Kidney capillary endothelial cell (primary cell): ENCODE data around the gene ZNF74.
"Not testable (repeated sequence)": the region's sequence is repeated elsewhere in the genome, so short reads cannot be mapped to it uniquely, and the experiment has no call there.

ENCODE experiments used
- DNase-seq: peaks from one replicate; pipeline ENCODE4 v3.0.0-alpha.2; 2018; ENCODE audit warnings: low spot score

The ZNF74 gene

GRCh38 chr22:20446383-20446970, 52.5 kb downstream of the ZNF74 start:
- no peak for DNase-seq

- DNase-seq = no peak
These were observed 54.7 kb downstream of the ZNF74 start for GRCh38 chr22:20448630-20449029.

GRCh38 chr22:20449819-20450550, 56.0 kb downstream of the ZNF74 start:
- no peak for DNase-seq

GRCh38 chr22:20450551-20450906, 56.6 kb downstream of the ZNF74 start:
- no peak for DNase-seq

- not testable (repeated sequence) for DNase-seq
These were observed 57.3 kb downstream of the ZNF74 start for GRCh38 chr22:20451129-20451778.

- DNase-seq = no peak
These were observed 58.0 kb downstream of the ZNF74 start for GRCh38 chr22:20451920-20452319.

- DNase-seq = no peak
These were observed 59.3 kb downstream of the ZNF74 start for GRCh38 chr22:20453222-20453621.

GRCh38 chr22:20455709-20456063, 61.7 kb downstream of the ZNF74 start:
- no peak for DNase-seq

GRCh38 chr22:20456064-20456721, 62.2 kb downstream of the ZNF74 start:
- DNase-seq = peak; percentile 71

GRCh38 chr22:20456722-20457076, 62.7 kb downstream of the ZNF74 start:
- DNase-seq = no peak

GRCh38 chr22:20457506-20458240, 63.7 kb downstream of the ZNF74 start:
- DNase-seq = no peak
